Vagina (tissue), 2 donors: ENCODE data around the gene RABL6. TPM values are rescaled to one million over a fixed set of nuclear protein-coding genes. Genes with fewer than 3 reads are reported as not detected.
A peak's percentile ranks its signal among the peaks of the same experiment; 100 is the strongest.
"Not testable (repeated sequence)": the region's sequence is repeated elsewhere in the genome, so short reads cannot be mapped to it uniquely, and the experiment has no call there.

Experiments
- DNase-seq, 2 donors: peaks; one replicate each; pipeline ENCODE4 v3.0.0-alpha.2; 2017; ENCODE audit errors: extremely low spot score in 2 of 2
- H3K27ac ChIP-seq: fragments of 200-600 bp; sonication (generic); one replicate; pipeline ENCODE4 v1.5.1; 2019
- H3K27me3 ChIP-seq: fragments of 200-600 bp; sonication (generic); one replicate; pipeline ENCODE4 v1.5.1; 2019
- H3K36me3 ChIP-seq, 2 donors: fragments of 200-600 bp; sonication (generic); one replicate each; pipeline ENCODE4 v1.5.1; 2017 to 2019
- H3K4me1 ChIP-seq: fragments of 200-600 bp; sonication (generic); one replicate; pipeline ENCODE4 v1.5.1; 2019
- H3K4me3 ChIP-seq, 2 donors: fragments of 200-600 bp; sonication (generic); 1 replicate in 1 of 2; 2 replicates in 1 of 2; pipeline ENCODE4 v1.5.1; 2016 to 2019
- H3K9me3 ChIP-seq: fragments of 200-600 bp; sonication (generic); one replicate; pipeline ENCODE4 v1.5.1; 2019
- POLR2A ChIP-seq, 2 donors: fragments of 450-650 bp; IDR thresholded peaks; one replicate each; pipeline ENCODE4 v1.6.1; 2017; ENCODE audit warnings: antibody characterized with exemption in 2 of 2, mild to moderate bottlenecking in 2 of 2, moderate library complexity in 2 of 2
- POLR2AphosphoS5 ChIP-seq, 2 donors: sonication (generic); formaldehyde crosslinking; IDR thresholded peaks; one replicate each; pipeline ENCODE4 v1.9.0; 2017; ENCODE audit warnings: antibody characterized with exemption in 2 of 2, mild to moderate bottlenecking in 2 of 2, low read depth in 1 of 2; ENCODE audit not compliant: insufficient read depth in 1 of 2
- intact Hi-C: fragments of 100-400 bp; cut with DNase I; formaldehyde crosslinking; loops from one replicate; pipeline ENCODE4 v1.15.1; 2023
- total RNA-seq: library from RNA; depleted of rRNA; stranded (reverse); fragments of >200 nt; gene quantifications from one replicate; pipeline ENCODE4 v1.2.3, GENCODE V29; 2016
- TF ChIP-seq, protein P1 (sequence below), 3 experiments: fragments of 450-650 bp in 2 of 3; fragments of 200-600 bp in 1 of 3; sonication (generic) in 1 of 3; IDR thresholded peaks; one replicate each; pipeline ENCODE4 v1.5.1; 2017 to 2019; ENCODE audit warnings: antibody characterized with exemption in 3 of 3, mild to moderate bottlenecking in 2 of 3, moderate library complexity in 2 of 3

Gene RABL6
- total RNA-seq, 1 donor from 2014 or later = 31.7 TPM

DNA sequence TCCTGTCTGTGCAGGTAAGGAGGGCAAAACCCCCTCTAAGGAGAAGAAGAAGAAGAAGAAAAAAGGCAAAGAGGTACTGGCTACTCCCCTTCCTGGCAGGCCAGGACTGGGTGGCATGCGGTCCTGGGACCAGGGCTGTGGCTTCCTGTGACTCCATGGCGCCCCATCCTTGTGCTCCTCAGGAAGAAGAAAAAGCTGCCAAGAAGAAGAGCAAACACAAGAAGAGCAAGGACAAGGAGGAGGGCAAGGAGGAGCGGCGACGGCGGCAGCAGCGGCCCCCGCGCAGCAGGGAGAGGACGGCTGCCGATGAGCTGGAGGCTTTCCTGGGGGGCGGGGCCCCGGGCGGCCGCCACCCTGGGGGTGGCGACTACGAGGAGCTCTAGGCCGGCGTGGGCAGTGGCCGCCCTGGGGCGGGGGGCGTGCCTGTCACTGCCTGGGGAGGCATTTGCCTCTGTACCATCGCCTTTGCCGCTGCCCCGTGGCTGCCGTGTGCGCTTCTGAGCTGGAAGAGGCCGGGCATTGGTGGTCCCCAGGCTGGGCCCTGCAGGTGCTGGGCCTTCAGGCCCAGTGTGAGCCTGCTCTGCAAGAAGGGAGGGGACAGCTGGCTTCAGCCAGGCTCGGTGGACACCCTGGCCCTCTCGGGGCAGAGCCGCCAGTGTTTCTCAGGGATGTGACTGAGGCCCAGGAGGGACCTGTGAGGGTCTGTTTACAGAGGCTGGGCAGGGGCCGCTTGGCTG lies 32.6 kb downstream of the RABL6 start:
- intact Hi-C loops = no loop called here
- no peak overlapping the region for H3K27ac ChIP-seq
- TF ChIP-seq, protein P1, sequence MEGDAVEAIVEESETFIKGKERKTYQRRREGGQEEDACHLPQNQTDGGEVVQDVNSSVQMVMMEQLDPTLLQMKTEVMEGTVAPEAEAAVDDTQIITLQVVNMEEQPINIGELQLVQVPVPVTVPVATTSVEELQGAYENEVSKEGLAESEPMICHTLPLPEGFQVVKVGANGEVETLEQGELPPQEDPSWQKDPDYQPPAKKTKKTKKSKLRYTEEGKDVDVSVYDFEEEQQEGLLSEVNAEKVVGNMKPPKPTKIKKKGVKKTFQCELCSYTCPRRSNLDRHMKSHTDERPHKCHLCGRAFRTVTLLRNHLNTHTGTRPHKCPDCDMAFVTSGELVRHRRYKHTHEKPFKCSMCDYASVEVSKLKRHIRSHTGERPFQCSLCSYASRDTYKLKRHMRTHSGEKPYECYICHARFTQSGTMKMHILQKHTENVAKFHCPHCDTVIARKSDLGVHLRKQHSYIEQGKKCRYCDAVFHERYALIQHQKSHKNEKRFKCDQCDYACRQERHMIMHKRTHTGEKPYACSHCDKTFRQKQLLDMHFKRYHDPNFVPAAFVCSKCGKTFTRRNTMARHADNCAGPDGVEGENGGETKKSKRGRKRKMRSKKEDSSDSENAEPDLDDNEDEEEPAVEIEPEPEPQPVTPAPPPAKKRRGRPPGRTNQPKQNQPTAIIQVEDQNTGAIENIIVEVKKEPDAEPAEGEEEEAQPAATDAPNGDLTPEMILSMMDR (IDR thresholded peaks at IDR 0.05) = no peak
- TF ChIP-seq POLR2AphosphoS5 (IDR thresholded peaks at IDR 0.05; ENCODE audit: insufficient read depth in 1 of 2, low read depth in 1 of 2) (no peak), POLR2A (IDR thresholded peaks at IDR 0.05) (no peak)
- peaks cover 38% of the 10 kb centered on the region for H3K4me1 ChIP-seq
- H3K9me3 ChIP-seq = no peaks in the 10 kb centered on the region
- peaks cover 10% of the 10 kb centered on the region for H3K27me3 ChIP-seq
- no peak for DNase-seq
- no peak overlapping the region for H3K4me3 ChIP-seq
- H3K36me3 ChIP-seq = peaks cover 0 to 16% of the 10 kb centered on the region in 2 donors

DNA sequence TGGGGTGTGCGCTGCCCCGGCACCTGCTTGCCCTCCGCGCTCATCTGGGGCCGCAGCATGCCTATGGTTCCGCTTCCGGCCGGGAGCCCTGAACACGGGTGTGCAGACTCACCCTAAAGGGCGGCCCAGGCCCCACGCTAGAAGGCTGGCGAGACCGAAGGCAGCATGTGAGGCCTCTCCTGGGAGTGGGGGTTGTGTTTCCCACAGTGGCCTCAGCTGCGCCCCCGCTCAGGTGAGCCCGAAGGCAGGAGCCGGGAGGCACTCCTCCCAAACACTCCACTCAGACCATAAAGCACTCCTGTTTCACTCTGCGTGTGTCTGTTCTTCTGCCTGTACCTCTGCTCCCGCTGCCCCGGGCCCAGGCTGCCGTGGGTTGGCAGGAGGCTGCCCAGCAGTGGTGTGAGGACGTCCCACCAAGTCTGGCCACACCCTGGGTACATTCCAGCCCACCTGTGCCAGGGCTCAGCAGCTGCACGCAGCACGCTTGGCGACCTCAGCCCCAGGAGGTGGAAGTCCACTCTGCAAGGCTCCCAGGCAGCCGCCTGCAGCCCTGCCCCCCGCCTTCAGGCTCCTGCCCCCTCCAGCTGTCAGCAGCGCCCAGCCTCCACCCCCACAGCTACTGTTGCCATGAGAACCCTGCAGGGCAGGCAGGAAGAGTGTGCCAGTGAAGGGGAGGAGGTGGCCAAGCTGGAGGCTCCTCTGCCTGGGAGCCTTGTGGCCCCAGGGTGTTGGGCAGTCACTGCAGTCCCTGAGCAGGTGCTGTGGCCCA lies 33.3 kb downstream of the RABL6 start:
- TF ChIP-seq POLR2A (IDR thresholded peaks at IDR 0.05) = no peak
- no peak for TF ChIP-seq POLR2AphosphoS5 (IDR thresholded peaks at IDR 0.05; ENCODE audit: insufficient read depth in 1 of 2, low read depth in 1 of 2)
- intact Hi-C loops = no loop called here
- no peaks in the 10 kb centered on the region for H3K9me3 ChIP-seq
- DNase-seq = no peak
- H3K4me3 ChIP-seq = no peak overlapping the region
- H3K36me3 ChIP-seq = peaks cover 0 to 16% of the 10 kb centered on the region in 2 donors
- no peak overlapping the region for H3K27ac ChIP-seq
- H3K4me1 ChIP-seq = peaks cover 44% of the 10 kb centered on the region
- H3K27me3 ChIP-seq = peaks cover 17% of the 10 kb centered on the region

DNA sequence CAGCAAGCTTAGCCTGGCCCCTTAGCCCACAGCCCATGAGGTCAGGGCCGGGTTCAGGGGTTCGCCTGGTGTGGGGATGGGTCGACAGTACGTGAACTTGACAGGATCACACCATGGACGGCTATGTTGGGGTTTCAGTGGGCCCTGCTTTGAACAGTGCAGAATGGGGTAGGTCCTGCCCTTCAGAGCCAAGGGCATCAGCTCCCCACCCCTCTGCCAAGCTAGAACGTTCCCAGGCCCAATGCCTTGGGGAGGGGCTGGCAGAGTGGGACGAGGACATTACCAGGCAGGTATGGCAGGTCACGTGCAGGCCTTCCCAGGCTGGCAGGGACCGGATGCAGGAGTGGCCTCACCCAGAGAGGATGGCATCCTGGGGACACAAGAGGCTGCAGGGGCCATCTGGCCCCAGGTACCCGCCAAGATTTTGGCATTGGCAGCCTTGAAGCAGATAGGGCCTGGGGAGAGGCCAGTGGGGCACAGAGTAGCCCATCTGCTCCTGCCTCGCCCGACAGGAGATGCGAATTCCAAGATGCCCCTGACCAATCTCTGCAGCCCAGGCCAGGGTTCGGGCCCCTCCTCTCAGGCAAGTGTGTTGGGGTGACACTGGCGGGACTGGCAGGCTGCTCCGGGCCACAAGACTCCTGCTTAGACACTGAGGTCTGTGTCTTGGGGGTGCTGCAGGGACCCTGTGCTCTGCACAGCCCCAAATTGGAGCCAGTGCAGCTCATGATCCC lies 34.1 kb downstream of the RABL6 start:
- H3K27ac ChIP-seq = not testable (repeated sequence)

DNA sequence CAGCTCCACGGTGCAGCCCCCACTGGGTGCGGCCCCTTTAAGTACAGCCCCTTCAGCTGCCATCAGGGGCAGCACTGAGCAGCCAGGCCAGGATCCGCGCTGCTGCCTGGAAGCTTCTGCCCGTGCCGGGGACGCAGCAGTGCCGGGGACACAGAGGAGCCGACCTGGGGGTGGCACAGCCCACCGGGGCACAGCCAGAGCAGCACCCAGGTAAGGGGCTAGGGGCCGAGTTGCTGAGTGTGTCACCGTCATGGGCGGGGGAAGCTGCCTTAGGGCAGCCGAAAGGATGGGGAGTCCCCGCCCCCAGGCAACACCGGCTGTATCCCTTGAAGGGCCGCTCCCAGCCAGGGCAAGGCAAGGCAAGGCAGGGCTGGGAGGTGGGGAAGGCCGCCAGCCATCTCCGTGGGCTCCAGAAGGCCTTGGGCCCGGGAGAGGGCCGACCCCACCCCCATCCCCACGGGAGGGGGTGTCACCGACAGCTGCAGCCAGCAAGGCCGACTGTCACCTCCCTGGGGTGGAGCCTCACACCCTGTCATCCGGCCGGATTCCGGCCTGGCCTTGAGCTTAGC lies 34.7 kb downstream of the RABL6 start, which contains the start of gene AJM1:
AJM1 (plus strand) TSS at position 99 of the 569 bp plus-strand sequence. CDS start 1,937 bp downstream, outside the sequence.
- H3K27ac ChIP-seq, H3K9me3 ChIP-seq, DNase-seq, intact Hi-C loops: not testable (repeated sequence)
- peak in 1 of 2 donors; percentile 50 for TF ChIP-seq POLR2AphosphoS5 (IDR thresholded peaks at IDR 0.05; ENCODE audit: insufficient read depth in 1 of 2, low read depth in 1 of 2)
- TF ChIP-seq, protein P1 (IDR thresholded peaks at IDR 0.05) = peak; percentile 40 to 73 (median 48)
- Histone ChIP-seq H3K27me3 (peaks cover 21% of the 10 kb centered on the region), H3K36me3 (peaks cover 0 to 16% of the 10 kb centered on the region in 2 donors), H3K4me1 (peaks cover 54% of the 10 kb centered on the region), H3K4me3 (peak within 1 kb of the TSS; percentile 40 to 56)

More for the DNA sequence above, 34.1 kb downstream of the RABL6 start:
- H3K9me3 ChIP-seq, DNase-seq, intact Hi-C loops: not testable (repeated sequence)
- H3K4me3 ChIP-seq = peak overlapping the region; percentile 40 to 56
- peaks cover 0 to 16% of the 10 kb centered on the region in 2 donors for H3K36me3 ChIP-seq
- H3K27me3 ChIP-seq = peaks cover 21% of the 10 kb centered on the region
- peaks cover 49% of the 10 kb centered on the region for H3K4me1 ChIP-seq

DNA sequence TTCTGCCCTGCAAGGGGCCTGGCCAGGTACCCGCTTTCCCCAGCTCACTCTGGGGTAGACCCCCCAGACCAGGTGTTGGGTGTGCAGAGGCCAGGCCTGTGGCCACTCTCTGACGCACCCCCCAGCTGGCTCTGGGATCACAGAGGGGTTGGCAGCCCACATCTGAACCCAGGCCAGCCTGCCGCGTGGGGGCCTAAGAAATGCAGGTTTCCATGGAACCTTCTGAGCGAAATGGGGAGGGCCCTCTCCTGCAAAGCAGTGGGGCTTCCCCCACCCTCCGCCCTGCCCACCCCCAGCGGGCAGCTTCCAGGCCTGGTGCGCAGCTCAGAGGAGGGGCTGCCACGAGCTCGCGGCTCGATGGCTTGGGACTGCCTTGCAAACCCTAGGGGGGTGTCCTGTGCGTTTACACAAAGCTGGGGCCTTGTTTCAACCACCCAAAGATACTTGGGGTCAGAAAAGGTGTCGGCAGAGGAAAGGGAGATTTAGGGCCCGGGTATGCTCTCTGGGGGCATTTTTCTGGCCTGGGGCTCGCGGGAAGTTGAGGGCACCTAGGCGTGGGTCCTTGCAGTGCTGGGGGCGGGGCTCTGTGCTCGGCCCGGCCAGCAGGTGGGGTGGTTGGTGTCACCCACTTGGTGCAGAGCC lies 35.5 kb downstream of the RABL6 start:
- Histone ChIP-seq H3K36me3 (peaks cover 0 to 16% of the 10 kb centered on the region in 2 donors), H3K27me3 (peaks cover 21% of the 10 kb centered on the region), H3K4me3 (peak overlapping the region; percentile 40 to 56), H3K4me1 (peaks cover 62% of the 10 kb centered on the region)
- TF ChIP-seq, protein P1 (IDR thresholded peaks at IDR 0.05) = peak in 1 of 3 experiments; percentile 9
- H3K9me3 ChIP-seq, DNase-seq, H3K27ac ChIP-seq, intact Hi-C loops: not testable (repeated sequence)
